ENCODE results near the gene KDM6B.

GRCh38 chr17:7831233-7831632, 2.8 kb upstream of the KDM6B start:
- no peak for TF ChIP-seq EP300 (IDR thresholded peaks at IDR 0.05)
- TF ChIP-seq CTCF (IDR thresholded peaks at IDR 0.05) = no peak
- TF ChIP-seq POLR2A (IDR thresholded peaks at IDR 0.05) = no peak
